Esophagus squamous epithelium (tissue), 4 donors: ENCODE data around the gene OMA1.

Source experiments
- CTCF ChIP-seq, 6 experiments: fragments of 450-650 bp in 4 of 6; fragments of 200-600 bp in 2 of 6; sonication (generic) in 2 of 6; IDR thresholded peaks; one replicate each; pipeline ENCODE4 v1.5.1; 2016 to 2019; ENCODE audit warnings: antibody characterized with exemption in 6 of 6, mild to moderate bottlenecking in 4 of 6, moderate library complexity in 4 of 6
- POLR2A ChIP-seq, 4 donors: fragments of 450-650 bp; IDR thresholded peaks; one replicate each; pipeline ENCODE4 v1.6.1; 2017; ENCODE audit warnings: antibody characterized with exemption in 4 of 4, mild to moderate bottlenecking in 4 of 4, moderate library complexity in 3 of 4

- TF ChIP-seq CTCF (IDR thresholded peaks at IDR 0.05): no peak
- TF ChIP-seq POLR2A (IDR thresholded peaks at IDR 0.05): no peak
Measured at GRCh38 chr1:58497499-58497898, 49.0 kb downstream of the OMA1 start.
